Stimulated activated CD8-positive, alpha-beta memory T cell treated with anti-CD3 and anti-CD28 coated beads, Interleukin-4, amount 100 ng/mL, for 48 hours (primary cell): ENCODE results near the gene LYSMD3.

Experiments used
- DNase-seq: peaks from one replicate; pipeline ENCODE4 v3.0.0-alpha.2; 2020

The LYSMD3 gene

GRCh38 chr5:90547072-90547536, 17.7 kb upstream of the LYSMD3 start:
- no peak for DNase-seq

- no peak for DNase-seq
These were observed 16.9 kb upstream of the LYSMD3 start for GRCh38 chr5:90546216-90546837.

- DNase-seq = no peak
These were observed 16.1 kb upstream of the LYSMD3 start for GRCh38 chr5:90545511-90545910.

GRCh38 chr5:90542827-90543519, 13.6 kb upstream of the LYSMD3 start:
- DNase-seq = no peak

DNA sequence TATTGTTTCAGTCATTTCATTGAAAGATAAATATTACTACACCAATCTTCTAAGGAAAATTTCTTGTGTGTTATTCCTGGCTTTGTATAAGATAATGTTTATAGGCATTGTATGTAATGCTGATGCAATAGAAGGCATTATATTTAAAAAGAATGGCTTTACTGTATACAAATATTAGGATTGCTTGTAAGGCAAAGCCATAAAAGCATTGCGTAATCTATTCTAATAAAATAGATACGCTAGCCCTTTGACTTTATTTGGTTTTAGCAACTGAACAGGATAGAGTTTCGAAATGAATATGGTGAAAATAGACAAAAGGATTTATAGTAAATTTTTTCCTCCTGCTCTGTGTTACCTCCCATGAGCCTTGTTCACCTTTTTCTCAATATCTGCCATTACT, 5.5 kb upstream of the LYSMD3 start:
- no peak for DNase-seq

- DNase-seq = no peak
These were observed 4.4 kb upstream of the LYSMD3 start for GRCh38 chr5:90533794-90534193.

GRCh38 chr5:90530736-90531487, 1.5 kb upstream of the LYSMD3 start:
- no peak for DNase-seq

DNA sequence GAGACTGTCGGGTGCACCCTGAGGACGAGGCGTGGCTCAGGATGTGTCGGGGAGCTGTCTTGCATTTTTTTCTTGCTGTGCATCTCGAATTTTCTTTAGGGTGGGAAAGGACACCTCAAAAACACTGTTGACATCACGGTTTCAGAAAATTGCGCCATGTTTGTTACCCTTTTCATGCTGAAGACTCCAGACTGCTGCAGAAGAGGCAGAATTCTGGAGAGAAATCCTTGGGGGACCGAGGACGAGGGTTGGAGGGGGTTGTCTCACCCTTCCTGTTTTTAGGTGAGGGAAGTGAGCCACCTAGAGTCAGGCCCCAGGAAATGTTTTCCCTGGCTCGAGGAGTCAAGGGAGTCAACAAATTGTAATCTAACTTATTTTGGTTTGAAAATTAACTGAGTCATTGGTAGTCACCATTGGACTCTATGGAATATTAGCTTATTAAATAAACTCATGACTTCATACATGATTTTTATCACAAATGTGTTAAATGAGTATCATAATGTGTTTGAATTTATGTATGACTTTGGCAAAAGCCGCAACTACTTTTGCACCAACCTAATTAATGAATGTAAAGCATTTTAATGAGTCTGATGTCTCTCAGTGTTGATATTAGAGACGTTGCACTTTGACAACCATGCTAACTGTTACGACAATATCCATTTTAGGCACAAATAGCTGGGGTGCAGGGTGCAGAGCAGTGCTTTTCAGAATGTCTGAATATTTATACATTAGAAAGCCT, 724 bp upstream of the LYSMD3 start:
- peak; percentile 64 for DNase-seq

DNA sequence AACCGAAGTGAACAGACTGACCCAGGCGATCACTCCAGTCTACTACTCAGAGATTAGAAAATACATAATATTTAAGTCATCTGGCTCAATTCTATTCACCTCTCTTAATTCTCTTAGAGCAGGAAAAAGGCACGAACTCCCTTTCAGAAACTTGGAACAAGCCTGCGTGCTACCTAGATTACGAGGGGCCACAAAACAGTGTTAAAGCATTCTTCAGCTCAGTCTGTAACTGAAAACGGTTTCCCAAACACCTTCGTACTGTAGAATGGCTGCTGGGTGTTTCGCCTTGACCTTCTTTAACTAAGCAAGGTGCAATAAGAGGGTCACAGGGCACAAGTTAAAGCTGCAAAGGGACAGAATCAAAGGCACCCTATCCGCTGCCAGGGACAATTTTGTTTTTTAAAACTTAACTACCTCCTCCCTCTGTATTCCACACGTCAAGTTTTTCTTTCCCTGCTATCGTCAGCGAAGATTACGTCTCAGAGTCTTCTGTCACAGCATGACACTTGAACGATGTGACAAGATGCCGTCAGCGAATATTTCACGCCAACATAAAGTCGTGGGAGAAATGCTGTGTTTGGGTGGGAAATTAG, 687 bp downstream of the LYSMD3 start:
- peak; percentile 30 for DNase-seq

DNA sequence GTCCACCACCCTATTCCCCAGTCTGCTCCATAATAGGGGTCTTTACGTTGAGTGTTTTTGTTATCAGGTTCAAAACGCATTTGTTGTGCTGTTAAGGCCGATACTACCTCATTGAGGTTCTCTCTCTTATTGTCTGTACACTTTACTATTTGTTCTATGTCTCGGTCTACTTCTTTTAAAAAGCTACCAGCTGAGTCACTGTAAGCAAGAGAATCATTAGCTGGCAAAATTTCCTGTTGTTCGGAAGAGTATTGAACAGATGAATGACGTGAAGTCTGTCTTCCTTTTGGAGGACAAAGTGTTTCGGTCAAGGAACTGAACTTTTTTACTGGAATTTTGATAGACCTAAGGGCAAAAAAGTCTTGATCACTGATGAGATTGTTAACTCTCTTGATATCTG, 10.3 kb downstream of the LYSMD3 start:
- no peak for DNase-seq

DNA sequence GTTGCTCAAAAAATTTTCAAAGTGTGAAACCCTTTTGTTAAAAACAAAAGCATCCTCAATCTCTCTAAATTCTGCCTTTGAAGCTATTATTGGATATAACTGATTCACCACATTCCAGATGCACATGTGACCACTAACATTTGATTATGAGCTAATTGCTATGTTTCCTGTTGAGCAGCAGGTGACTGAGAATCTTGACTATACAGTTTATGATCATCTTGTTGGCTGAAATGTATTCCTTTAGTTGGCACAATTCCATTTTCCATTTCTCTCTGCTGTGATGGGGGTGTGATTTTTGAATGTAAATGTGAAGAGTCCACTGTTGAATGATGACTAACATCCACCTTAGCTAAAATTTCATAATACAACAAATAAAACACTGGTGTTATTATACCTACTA, 10.7 kb downstream of the LYSMD3 start:
- no peak for DNase-seq

GRCh38 chr5:90514520-90514919, 14.9 kb downstream of the LYSMD3 start:
- DNase-seq = no peak

DNA sequence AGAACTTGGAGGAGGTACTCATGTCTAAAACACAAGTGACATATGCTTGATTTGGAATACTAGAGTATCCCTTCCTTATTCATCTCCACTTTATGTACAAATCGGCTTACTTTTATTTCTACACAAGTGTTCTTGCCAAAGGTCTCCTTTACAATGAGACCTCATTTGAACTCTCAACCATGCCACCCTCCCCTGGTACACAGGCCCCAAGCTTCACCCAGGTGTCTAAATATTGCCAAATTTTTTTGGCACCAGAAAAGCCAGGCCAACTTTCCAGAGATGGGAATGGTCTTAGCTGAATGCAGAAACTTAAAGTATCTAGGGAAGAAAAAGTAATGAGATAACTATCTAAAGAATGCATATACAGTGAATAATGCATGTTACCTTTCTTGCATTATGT, 18.9 kb downstream of the LYSMD3 start:
- DNase-seq = no peak

DNA sequence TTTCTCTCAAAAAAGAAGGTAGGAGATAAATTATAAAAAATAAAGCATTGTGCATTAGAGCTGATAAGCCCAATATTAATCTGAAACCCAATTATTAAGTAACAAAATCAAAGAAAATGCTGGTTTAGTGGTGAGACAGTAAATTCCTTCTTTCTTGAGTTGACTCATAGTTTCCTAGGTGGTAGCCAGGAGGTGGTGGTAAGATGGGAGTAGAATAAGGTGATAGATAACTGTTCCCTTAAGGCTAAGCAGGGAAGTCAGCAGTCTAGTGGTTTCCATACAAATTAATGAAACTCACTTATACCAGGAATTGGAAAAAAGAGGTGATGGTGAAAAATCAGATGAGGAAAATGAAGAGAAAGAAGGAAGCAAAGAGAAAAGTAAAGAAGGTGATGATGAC, 23.2 kb downstream of the LYSMD3 start:
- DNase-seq = no peak

- no peak for DNase-seq
These were observed 24.6 kb downstream of the LYSMD3 start for GRCh38 chr5:90504743-90505142.

- no peak for DNase-seq
These were observed 25.8 kb downstream of the LYSMD3 start for GRCh38 chr5:90503596-90503995.

GRCh38 chr5:90495146-90495545, 34.2 kb downstream of the LYSMD3 start:
- DNase-seq = no peak

DNA sequence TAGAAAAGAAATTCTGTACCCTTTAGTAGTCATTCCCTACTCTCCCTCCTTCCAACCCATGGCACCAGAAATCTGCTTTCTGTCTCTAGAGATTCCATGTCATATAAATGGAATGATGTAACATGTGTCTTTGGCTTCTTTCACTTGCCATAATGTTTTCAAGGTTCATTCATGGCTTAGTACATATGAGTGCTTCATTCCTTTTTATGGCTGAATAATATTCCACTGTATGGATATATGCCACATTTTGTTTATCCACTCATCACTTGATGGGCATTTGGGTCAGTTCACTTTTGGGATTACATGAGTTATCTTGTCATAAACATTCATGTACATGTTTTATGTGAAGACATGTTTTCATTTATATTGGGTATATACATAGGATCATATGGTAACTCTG, 35.3 kb downstream of the LYSMD3 start:
- no peak for DNase-seq

DNA sequence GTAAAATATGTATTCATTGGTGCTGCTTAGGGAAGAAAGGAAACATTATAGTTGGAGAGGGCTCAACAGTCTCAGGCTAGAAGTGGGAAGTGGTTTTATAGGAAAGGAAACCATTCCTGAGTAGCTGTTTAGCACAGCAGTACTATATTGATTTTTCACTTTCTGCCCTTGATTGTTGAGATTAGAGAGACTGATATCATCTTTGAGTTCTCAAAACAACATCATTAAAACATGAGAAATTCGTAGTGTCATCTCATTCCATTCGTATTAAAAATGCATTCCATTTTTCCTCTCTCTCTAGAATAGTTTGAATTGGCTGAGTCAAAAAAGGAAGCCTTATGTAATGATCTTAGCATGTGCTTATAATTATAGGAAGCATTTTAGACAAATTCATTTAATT, 40.6 kb downstream of the LYSMD3 start:
- DNase-seq = no peak

DNA sequence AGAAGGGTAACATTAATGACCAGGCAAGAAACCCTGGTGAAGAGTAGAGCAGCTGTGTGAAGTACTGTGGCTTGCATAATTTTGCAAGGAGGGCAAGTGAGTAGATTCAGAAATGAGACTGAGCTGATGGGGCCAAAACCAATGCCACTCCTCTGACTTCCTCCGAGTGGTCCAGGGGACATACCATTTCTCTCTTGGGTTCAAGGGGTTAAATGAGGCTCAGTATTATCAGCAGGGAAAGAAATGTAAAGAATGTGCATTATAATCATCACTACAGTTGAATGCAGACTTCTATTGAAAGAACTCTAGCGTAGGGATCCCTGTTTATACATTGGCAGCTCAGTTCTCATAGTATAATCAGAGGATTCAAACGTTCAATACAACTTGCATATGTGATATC, 44.8 kb downstream of the LYSMD3 start:
- no peak for DNase-seq

DNA sequence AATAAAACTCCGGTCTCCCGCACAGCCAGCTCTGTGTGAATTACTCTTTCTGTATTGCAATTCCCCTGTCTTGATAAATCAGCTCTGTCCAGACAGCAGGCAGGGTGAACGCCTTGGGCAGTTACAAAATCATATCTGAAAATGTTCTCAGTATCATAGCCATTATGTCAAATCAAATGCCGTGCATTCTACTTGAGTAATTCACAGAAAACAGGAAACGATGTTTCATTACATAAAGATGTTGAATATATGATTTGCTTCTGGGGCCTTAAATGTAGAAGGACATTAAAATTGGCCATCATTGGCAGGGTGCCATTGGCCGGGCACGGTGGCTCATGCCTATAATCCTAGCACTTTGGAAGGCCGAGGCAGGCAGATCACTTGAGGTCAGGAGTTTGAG, 46.2 kb downstream of the LYSMD3 start:
- DNase-seq = no peak

DNA sequence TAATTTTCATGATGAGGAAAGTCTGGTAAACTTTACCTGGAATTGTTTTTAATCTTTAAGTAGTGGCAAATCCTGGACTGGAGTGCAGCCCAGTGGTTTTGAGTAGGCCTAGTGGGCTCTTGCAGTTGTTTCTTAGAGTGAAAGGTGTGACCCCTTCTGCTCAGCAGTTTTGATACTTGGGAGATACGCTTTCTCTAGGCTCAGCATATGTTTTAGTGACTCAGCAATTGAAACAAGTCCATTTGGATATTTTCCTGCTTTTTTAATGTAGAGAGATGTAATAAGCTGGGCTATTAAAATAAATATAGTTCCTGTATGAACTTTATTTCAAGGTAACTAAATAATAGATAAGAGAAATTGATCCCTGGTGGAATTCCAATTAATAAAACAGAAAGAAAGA, 48.7 kb downstream of the LYSMD3 start:
- DNase-seq = no peak
